ENCODE results near the gene SUSD4. TPM values are rescaled to one million over a fixed set of nuclear protein-coding genes. Genes with fewer than 3 reads are reported as not detected.

The SUSD4 gene
- total RNA-seq, 1 experiment from 2014 or later = 3.5 TPM

GRCh38 chr1:223208164-223209076 is 155.6 kb downstream of the SUSD4 start:
- no peaks in the 10 kb centered on the region for H3K9me3 Mint-ChIP-seq
- H3K23ac ChIP-seq (ENCODE audit: insufficient read length, low read depth, low read length) = no peak overlapping the region
- H3K27ac Mint-ChIP-seq = no peak overlapping the region

More at GRCh38 chr1:223208164-223209076, 155.6 kb downstream of the SUSD4 start:
- Histone ChIP-seq H4K20me1 (ENCODE audit: control insufficient read depth, insufficient read depth, insufficient read length) (no peaks in the 10 kb centered on the region), H3K14ac (ENCODE audit: insufficient read depth, low read length) (no peak overlapping the region), H3K23me2 (ENCODE audit: insufficient read length, low read depth, low read length, poor library complexity, severe bottlenecking) (no peaks in the 10 kb centered on the region), H3K27ac (ENCODE audit: insufficient read length, low read depth, low read length) (no peak overlapping the region), H4K91ac (ENCODE audit: insufficient read length, low read depth, low read length) (no peak overlapping the region), H2AFZ (ENCODE audit: low read length) (no peak overlapping the region), H3K27me3 (ENCODE audit: insufficient read depth, low read length) (no peaks in the 10 kb centered on the region), H3K4me2 (ENCODE audit: insufficient read depth, insufficient read length, low read length) (no peak overlapping the region), H3K18ac (ENCODE audit: insufficient read length, low read depth, low read length) (no peak overlapping the region), H3K4ac (ENCODE audit: low read depth, low read length) (no peak overlapping the region), H3K56ac (ENCODE audit: insufficient read length, low read depth, low read length) (no peak overlapping the region), H3K9me3 (ENCODE audit: control insufficient read depth, low read depth, low read length) (no peaks in the 10 kb centered on the region), H2BK12ac (ENCODE audit: insufficient read length, low read depth, low read length) (no peak overlapping the region), H3K79me1 (ENCODE audit: insufficient read depth, low read depth, low read length, poor library complexity, severe bottlenecking) (no peaks in the 10 kb centered on the region), H3K79me2 (ENCODE audit: insufficient read depth, low read length) (no peaks in the 10 kb centered on the region), H3T11ph (ENCODE audit: low read length) (no peak overlapping the region), H2BK120ac (ENCODE audit: low read depth, low read length, poor library complexity, severe bottlenecking) (no peak overlapping the region), H4K8ac (replicated peaks; ENCODE audit: insufficient read length, low read depth, low read length) (no peak overlapping the region), H2BK20ac (ENCODE audit: low read depth, low read length, poor library complexity, severe bottlenecking) (no peak overlapping the region), H2BK15ac (ENCODE audit: low read depth, low read length) (no peak overlapping the region), H2BK5ac (ENCODE audit: insufficient read length, low read length) (no peak overlapping the region), H3K4me1 (ENCODE audit: insufficient read depth, low read length) (no peaks in the 10 kb centered on the region), H4K5ac (ENCODE audit: insufficient read length, low read depth, low read length) (no peak overlapping the region), H2AK5ac (ENCODE audit: insufficient read length, low read length) (no peak overlapping the region), H3K9ac (ENCODE audit: extremely low read depth, insufficient read length, low read length) (no peak overlapping the region)
- peaks cover 6 to 8% of the 10 kb centered on the region in 2 experiments for H3K4me1 Mint-ChIP-seq
- no peak for DNase-seq
- H3K36me3 Mint-ChIP-seq (ENCODE audit: insufficient read depth in 1 of 3, low read depth in 3 of 3) = no peaks in the 10 kb centered on the region
- no peak overlapping the region for H3K4me3 Mint-ChIP-seq
- no peak for TF ChIP-seq CTCF (conservative IDR thresholded peaks at IDR 0.05)
- WGBS (ENCODE audit: extremely low coverage, insufficient read length, low lambda C conversion rate) = no CpG with 5 or more reads among the region's 13 CpGs
- H3K27me3 Mint-ChIP-seq (ENCODE audit: low read depth) = no peaks in the 10 kb centered on the region; the same call in none of the 2 replicates
